Esophagus (tissue), 2 donors: Measurements from ENCODE around the gene MLYCD. TPM values are rescaled to one million over a fixed set of nuclear protein-coding genes. Genes with fewer than 3 reads are reported as not detected.

Source experiments
- H3K27ac ChIP-seq, 2 donors: one replicate each; pipeline ENCODE4 v1.5.1; 2013; ENCODE audit warnings: low read depth in 2 of 2, mild to moderate bottlenecking in 2 of 2, inconsistent platforms in 1 of 2, low read length in 1 of 2, moderate library complexity in 1 of 2
- H3K27me3 ChIP-seq, 2 donors: one replicate each; pipeline ENCODE4 v1.6.1; 2013; ENCODE audit warnings: low read length in 2 of 2, control low read depth in 1 of 2, mild to moderate bottlenecking in 1 of 2; ENCODE audit not compliant: insufficient read depth in 2 of 2, control insufficient read depth in 1 of 2
- H3K36me3 ChIP-seq, 2 donors: one replicate each; pipeline ENCODE4 v1.6.1; 2013; ENCODE audit warnings: low read length in 1 of 2; ENCODE audit not compliant: control insufficient read depth in 2 of 2, insufficient read depth in 2 of 2
- H3K4me1 ChIP-seq, 2 donors: one replicate each; pipeline ENCODE4 v1.6.1; 2013; ENCODE audit warnings: low read length in 1 of 2; ENCODE audit not compliant: control insufficient read depth in 2 of 2, insufficient read depth in 2 of 2
- H3K4me3 ChIP-seq, 2 donors: one replicate each; pipeline ENCODE4 v1.5.1; 2013; ENCODE audit warnings: low read length in 2 of 2, mild to moderate bottlenecking in 2 of 2, low read depth in 1 of 2, moderate library complexity in 1 of 2
- H3K9me3 ChIP-seq, 2 donors: one replicate each; pipeline ENCODE4 v1.6.1; 2013; ENCODE audit warnings: mild to moderate bottlenecking in 2 of 2, low read depth in 1 of 2, low read length in 1 of 2, moderate library complexity in 1 of 2; ENCODE audit not compliant: control insufficient read depth in 2 of 2, insufficient read depth in 1 of 2
- WGBS, 2 donors: extraction: QIAGEN DNeasy Blood & Tissue Kit; methylation state at CpG; one replicate each; pipeline ENCODE4 v1.1.7; 2013; 5-methylcytosine and 5-hydroxymethylcytosine counted together
- polyA plus RNA-seq, 2 donors: library from polyadenylated mRNA; stranded (reverse); fragments of 200-250 nt; gene quantifications; one replicate each; pipeline ENCODE4 v1.2.3, GENCODE V29; 2013
- donor health status: healthy with polysubstance abuse.
- donor health status: Bipolar disorder and iron deficiency.

The MLYCD gene
- polyA plus RNA-seq, 2 donors = 1.6 to 2.4 TPM

- H3K36me3 ChIP-seq = no peaks in the 10 kb centered on the region
- peaks cover 0 to 3% of the 10 kb centered on the region in 2 donors for H3K4me1 ChIP-seq
- no peak overlapping the region for H3K4me3 ChIP-seq
- H3K9me3 ChIP-seq = peaks cover 0 to 5% of the 10 kb centered on the region in 2 donors
- WGBS, 2 donors = 72 to 81% methylated on average over 4 of the region's 4 CpGs
- H3K27me3 ChIP-seq = no peaks in the 10 kb centered on the region
- H3K27ac ChIP-seq = no peak overlapping the region
These were observed 3.7 kb upstream of the MLYCD start for GRCh38 chr16:83895243-83895642.

- no peak overlapping the region for H3K4me3 ChIP-seq
- no peaks in the 10 kb centered on the region for H3K27me3 ChIP-seq
- H3K36me3 ChIP-seq = no peaks in the 10 kb centered on the region
- peaks cover 0 to 3% of the 10 kb centered on the region in 2 donors for H3K4me1 ChIP-seq
- H3K27ac ChIP-seq = no peak overlapping the region
- 78 to 82% methylated on average over 3 of the region's 3 CpGs for WGBS, 2 donors
- H3K9me3 ChIP-seq = no peaks in the 10 kb centered on the region
These were observed 3.0 kb upstream of the MLYCD start for GRCh38 chr16:83895942-83896341.

- Histone ChIP-seq H3K27ac (peak overlapping the region; percentile 93 to 94), H3K4me1 (peaks cover 0 to 3% of the 10 kb centered on the region in 2 donors), H3K27me3 (no peaks in the 10 kb centered on the region), H3K4me3 (peak overlapping the region; percentile 69 to 88), H3K36me3 (no peaks in the 10 kb centered on the region), H3K9me3 (no peaks in the 10 kb centered on the region)
- 0 to 1% methylated on average over 58 to 73 of the region's 73 CpGs for WGBS, 2 donors
These were observed 470 bp downstream of the MLYCD start for GRCh38 chr16:83899272-83899897.

GRCh38 chr16:83899978-83900377 is 1.1 kb downstream of the MLYCD start:
- Histone ChIP-seq H3K9me3 (no peaks in the 10 kb centered on the region), H3K27me3 (no peaks in the 10 kb centered on the region), H3K4me3 (peak overlapping the region; percentile 69 to 88), H3K27ac (no peak overlapping the region), H3K36me3 (no peaks in the 10 kb centered on the region), H3K4me1 (peaks cover 0 to 3% of the 10 kb centered on the region in 2 donors)
- WGBS, 2 donors = 67 to 84% methylated on average over 3 of the region's 3 CpGs

GRCh38 chr16:83900571-83900970 is 1.7 kb downstream of the MLYCD start:
- H3K4me1 ChIP-seq = peaks cover 0 to 3% of the 10 kb centered on the region in 2 donors
- peaks cover 0 to 1% of the 10 kb centered on the region in 2 donors for H3K36me3 ChIP-seq
- 83 to 87% methylated on average over 8 to 9 of the region's 9 CpGs for WGBS, 2 donors
- H3K27ac ChIP-seq = no peak overlapping the region
- no peaks in the 10 kb centered on the region for H3K27me3 ChIP-seq
- no peaks in the 10 kb centered on the region for H3K9me3 ChIP-seq
- H3K4me3 ChIP-seq = no peak overlapping the region

- Histone ChIP-seq H3K36me3 (peaks cover 0 to 3% of the 10 kb centered on the region in 2 donors), H3K27me3 (no peaks in the 10 kb centered on the region), H3K4me1 (peaks cover 0 to 3% of the 10 kb centered on the region in 2 donors), H3K4me3 (no peak overlapping the region), H3K27ac (no peak overlapping the region), H3K9me3 (no peaks in the 10 kb centered on the region)
- WGBS, 2 donors = 92 to 96% methylated on average over 3 of the region's 3 CpGs
These were observed 2.2 kb downstream of the MLYCD start for GRCh38 chr16:83901101-83901500.

- WGBS, 2 donors = 62 to 66% methylated on average over 10 of the region's 10 CpGs
- Histone ChIP-seq H3K4me3 (no peak overlapping the region), H3K9me3 (no peaks in the 10 kb centered on the region), H3K4me1 (peaks cover 0 to 3% of the 10 kb centered on the region in 2 donors), H3K27me3 (no peaks in the 10 kb centered on the region), H3K27ac (no peak overlapping the region), H3K36me3 (peaks cover 0 to 3% of the 10 kb centered on the region in 2 donors)
These were observed 4.8 kb downstream of the MLYCD start for GRCh38 chr16:83903751-83904150.

- H3K27ac ChIP-seq = no peak overlapping the region
- H3K4me1 ChIP-seq = no peaks in the 10 kb centered on the region
- peaks cover 5 to 6% of the 10 kb centered on the region in 2 donors for H3K36me3 ChIP-seq
- WGBS, 2 donors = 84 to 89% methylated on average over 8 of the region's 8 CpGs
- no peak overlapping the region for H3K4me3 ChIP-seq
- H3K9me3 ChIP-seq = no peaks in the 10 kb centered on the region
- no peaks in the 10 kb centered on the region for H3K27me3 ChIP-seq
These were observed 7.8 kb downstream of the MLYCD start for GRCh38 chr16:83906683-83907082.

- no peaks in the 10 kb centered on the region for H3K9me3 ChIP-seq
- H3K4me1 ChIP-seq = peaks cover 0 to 3% of the 10 kb centered on the region in 2 donors
- no peak overlapping the region for H3K4me3 ChIP-seq
- WGBS, 2 donors = 92 to 94% methylated on average over 8 of the region's 8 CpGs
- no peak overlapping the region for H3K27ac ChIP-seq
- peaks cover 6 to 10% of the 10 kb centered on the region in 2 donors for H3K36me3 ChIP-seq
- no peaks in the 10 kb centered on the region for H3K27me3 ChIP-seq
These were observed 8.2 kb downstream of the MLYCD start for GRCh38 chr16:83907111-83907510.

- Histone ChIP-seq H3K27me3 (no peaks in the 10 kb centered on the region), H3K4me1 (peaks cover 0 to 3% of the 10 kb centered on the region in 2 donors), H3K27ac (no peak overlapping the region), H3K9me3 (no peaks in the 10 kb centered on the region), H3K4me3 (no peak overlapping the region), H3K36me3 (peaks cover 12% of the 10 kb centered on the region in 2 donors)
- WGBS, 2 donors = 81 to 85% methylated on average over 15 of the region's 15 CpGs
These were observed 8.8 kb downstream of the MLYCD start for GRCh38 chr16:83907631-83908250.
